PC-9 (cell line): ENCODE measurements around the gene SLC7A10. TPM values are rescaled to one million over a fixed set of nuclear protein-coding genes. Genes with fewer than 3 reads are reported as not detected.

Source experiments
- BruUV-seq: library from RNA; stranded (reverse); fragments of 400-500 nt; replicated peaks from 2 replicates; lab custom pipeline; 2021; lab: Mats Ljungman, UMichigan
- CTCF ChIA-PET: fragments of 300-600 bp; sonication (Branson Sonifier 250); formaldehyde crosslinking; loops from one replicate; lab custom pipeline; 2022; ENCODE audit warnings: antibody characterized with exemption; lab: Charles Lee
- POLR2A ChIA-PET: fragments of 300-600 bp; sonication (Branson Sonifier 250); formaldehyde crosslinking; loops from one replicate; lab custom pipeline; 2022; ENCODE audit warnings: antibody characterized with exemption; ENCODE audit not compliant: unreplicated experiment; lab: Charles Lee
- DNase-seq, 2 experiments: peaks; one replicate each; pipeline versions ENCODE4 v3.0.0 to v3.0.0-alpha.2; 2015 to 2022; ENCODE audit warnings: mixed read lengths in 1 of 2
- H2AFZ ChIP-seq: fragments of 200-600 bp; sonication (generic); 2 replicates; pipeline ENCODE4 v1.8.1; 2017; ENCODE audit warnings: antibody characterized with exemption
- H3F3A ChIP-seq: fragments of 200-600 bp; sonication (generic); 2 replicates; pipeline ENCODE4 v1.8.1; 2017; ENCODE audit warnings: antibody characterized with exemption, mild to moderate bottlenecking, low read depth; ENCODE audit not compliant: insufficient read depth
- H3K27ac ChIP-seq: fragments of 200-600 bp; sonication (generic); 2 replicates; pipeline ENCODE4 v1.6.1; 2016; ENCODE audit warnings: mixed run types
- H3K27me3 ChIP-seq: fragments of 200-600 bp; sonication (generic); 2 replicates; pipeline ENCODE4 v1.6.1; 2016; ENCODE audit warnings: low read depth, mixed run types; ENCODE audit not compliant: insufficient read depth
- H3K36me3 ChIP-seq: fragments of 200-600 bp; sonication (generic); 2 replicates; pipeline ENCODE4 v1.6.1; 2016; ENCODE audit warnings: low read depth, mixed run types
- H3K4me1 ChIP-seq: fragments of 200-600 bp; sonication (generic); replicated peaks from 2 replicates; pipeline ENCODE4 v1.6.1; 2016; ENCODE audit warnings: mixed run types; ENCODE audit not compliant: insufficient read depth
- H3K4me2 ChIP-seq: fragments of 200-600 bp; sonication (generic); 2 replicates; pipeline ENCODE4 v1.6.1; 2017; ENCODE audit warnings: mixed run types
- H3K4me3 ChIP-seq: fragments of 200-600 bp; sonication (generic); 2 replicates; pipeline ENCODE4 v1.6.1; 2016; ENCODE audit warnings: mixed run types
- H3K79me2 ChIP-seq: fragments of 200-600 bp; sonication (generic); 2 replicates; pipeline ENCODE4 v1.6.1; 2017; ENCODE audit warnings: low read depth, mixed run types
- H3K9me2 ChIP-seq: fragments of 200-600 bp; sonication (generic); 2 replicates; pipeline ENCODE4 v1.8.1; 2017; ENCODE audit warnings: mild to moderate bottlenecking; ENCODE audit not compliant: insufficient read depth
- H3K9me3 ChIP-seq: fragments of 200-600 bp; sonication (generic); 2 replicates; pipeline ENCODE4 v1.8.1; 2016; ENCODE audit warnings: low read depth; ENCODE audit not compliant: insufficient read depth
- H4K20me1 ChIP-seq: fragments of 200-600 bp; sonication (generic); 2 replicates; pipeline ENCODE4 v1.8.1; 2017; ENCODE audit not compliant: insufficient read depth
- EZH2 ChIP-seq: fragments of 200-600 bp; sonication (generic); IDR thresholded peaks from 2 replicates; pipeline ENCODE4 v1.8.0; 2017; ENCODE audit warnings: antibody characterized with exemption, low read depth
- intact Hi-C: fragments of 100-400 bp; cut with micrococcal nuclease; formaldehyde crosslinking; loops from one replicate; pipeline ENCODE4 v1.10.0; 2022; ENCODE audit not compliant: unreplicated experiment
- total RNA-seq: library from RNA; stranded (reverse); gene quantifications from 2 replicates; pipeline ENCODE4 v1.2.3, GENCODE V29; 2021
- TF ChIP-seq, protein P1 (sequence below): fragments of 200-600 bp; sonication (generic); conservative IDR thresholded peaks from 2 replicates; pipeline ENCODE4 v1.6.1; 2017; ENCODE audit warnings: mixed run types, antibody characterized with exemption, mild to moderate bottlenecking, moderate library complexity

SLC7A10 gene
- total RNA-seq, 1 experiment from 2014 or later = not detected

DNA sequence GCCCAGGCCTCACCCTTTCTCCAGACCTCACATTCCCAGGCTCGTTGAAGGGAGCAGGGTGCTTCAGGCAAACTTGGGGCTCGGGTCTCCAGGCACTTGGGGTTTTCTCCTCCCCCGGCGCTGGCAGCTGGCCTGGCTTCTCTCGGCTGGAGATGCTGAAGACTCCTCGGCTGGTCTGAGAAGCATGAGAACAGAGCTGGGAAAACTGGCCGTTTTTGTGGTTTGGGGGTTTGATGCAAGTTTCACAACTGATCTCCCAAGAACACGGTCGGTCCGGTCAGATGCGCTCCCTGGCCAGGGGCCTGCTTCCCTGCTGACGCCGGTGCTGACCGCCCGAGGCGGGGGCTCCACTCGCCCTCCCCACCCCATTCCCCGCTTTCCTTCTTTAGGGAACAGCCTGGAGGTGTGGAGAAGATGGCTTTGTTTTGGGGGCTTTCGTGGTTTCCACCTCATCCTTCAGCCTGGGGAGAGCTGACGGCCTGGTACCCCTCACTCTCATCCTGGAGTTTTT is 41.4 kb upstream of the SLC7A10 start:
- no TSS peak for BruUV-seq
- Histone ChIP-seq H4K20me1 (no peaks in the 10 kb centered on the region), H3K36me3 (no peaks in the 10 kb centered on the region), H3K4me1 (no peaks in the 10 kb centered on the region), H3K9me3 (no peaks in the 10 kb centered on the region), H3K4me2 (no peak overlapping the region), H3K27ac (no peak overlapping the region), H3K9me2 (no peaks in the 10 kb centered on the region), H3F3A (no peaks in the 10 kb centered on the region; the same call in 1 of the 2 replicates), H3K4me3 (no peak overlapping the region), H3K79me2 (no peaks in the 10 kb centered on the region), H2AFZ (no peak overlapping the region), H3K27me3 (no peaks in the 10 kb centered on the region; the same call in 1 of the 2 replicates)
- CTCF ChIA-PET = no interaction called here
- no peak for DNase-seq
- intact Hi-C loops = no loop called here
- TF ChIP-seq, protein P1, sequence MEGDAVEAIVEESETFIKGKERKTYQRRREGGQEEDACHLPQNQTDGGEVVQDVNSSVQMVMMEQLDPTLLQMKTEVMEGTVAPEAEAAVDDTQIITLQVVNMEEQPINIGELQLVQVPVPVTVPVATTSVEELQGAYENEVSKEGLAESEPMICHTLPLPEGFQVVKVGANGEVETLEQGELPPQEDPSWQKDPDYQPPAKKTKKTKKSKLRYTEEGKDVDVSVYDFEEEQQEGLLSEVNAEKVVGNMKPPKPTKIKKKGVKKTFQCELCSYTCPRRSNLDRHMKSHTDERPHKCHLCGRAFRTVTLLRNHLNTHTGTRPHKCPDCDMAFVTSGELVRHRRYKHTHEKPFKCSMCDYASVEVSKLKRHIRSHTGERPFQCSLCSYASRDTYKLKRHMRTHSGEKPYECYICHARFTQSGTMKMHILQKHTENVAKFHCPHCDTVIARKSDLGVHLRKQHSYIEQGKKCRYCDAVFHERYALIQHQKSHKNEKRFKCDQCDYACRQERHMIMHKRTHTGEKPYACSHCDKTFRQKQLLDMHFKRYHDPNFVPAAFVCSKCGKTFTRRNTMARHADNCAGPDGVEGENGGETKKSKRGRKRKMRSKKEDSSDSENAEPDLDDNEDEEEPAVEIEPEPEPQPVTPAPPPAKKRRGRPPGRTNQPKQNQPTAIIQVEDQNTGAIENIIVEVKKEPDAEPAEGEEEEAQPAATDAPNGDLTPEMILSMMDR = no peak
- no peak for TF ChIP-seq EZH2
- POLR2A ChIA-PET = no interaction called here

DNA sequence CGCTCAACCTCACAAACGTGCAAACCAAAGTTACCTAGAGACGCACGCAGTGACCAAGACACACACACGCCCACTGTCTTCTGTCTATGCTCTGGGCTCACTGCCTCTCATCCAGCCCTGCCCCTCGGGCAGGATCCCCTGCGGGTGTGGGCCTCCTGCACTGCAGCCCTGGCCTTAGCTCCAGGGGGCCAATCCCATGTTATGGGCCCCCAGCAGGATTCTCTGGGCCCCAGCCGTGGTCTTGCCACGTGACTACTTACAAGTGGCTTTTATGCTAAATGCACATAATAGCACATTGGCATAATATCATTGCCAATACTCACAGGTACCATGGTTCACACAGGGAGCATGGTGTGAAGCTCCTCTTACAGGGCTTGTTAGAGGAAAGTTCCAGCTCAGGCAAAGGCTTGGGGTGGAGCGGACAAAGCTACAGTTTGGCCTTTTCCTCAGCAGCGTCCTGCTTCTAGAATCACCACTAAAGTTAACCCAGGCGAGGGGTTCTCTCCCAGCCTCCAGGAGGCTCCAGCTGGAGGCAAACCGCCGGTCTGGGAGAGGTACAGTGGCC is 39.3 kb upstream of the SLC7A10 start:
- H3K4me3 ChIP-seq = no peak overlapping the region
- DNase-seq = no peak

GRCh38 chr19:33263325-33264023 is 37.8 kb upstream of the SLC7A10 start:
- POLR2A ChIA-PET = no interaction called here
- Histone ChIP-seq H3K4me2 (no peak overlapping the region), H3K36me3 (no peaks in the 10 kb centered on the region), H2AFZ (no peak overlapping the region), H3K4me3 (no peak overlapping the region), H3F3A (no peaks in the 10 kb centered on the region; the same call in 1 of the 2 replicates), H3K9me2 (no peaks in the 10 kb centered on the region), H3K79me2 (no peaks in the 10 kb centered on the region), H3K27ac (no peak overlapping the region), H3K4me1 (no peaks in the 10 kb centered on the region), H4K20me1 (no peaks in the 10 kb centered on the region), H3K27me3 (no peaks in the 10 kb centered on the region; the same call in 1 of the 2 replicates), H3K9me3 (no peaks in the 10 kb centered on the region)
- BruUV-seq = no TSS peak
- intact Hi-C loops = no loop called here
- DNase-seq = no peak
- CTCF ChIA-PET = no interaction called here
- TF ChIP-seq EZH2 = no peak
- TF ChIP-seq, protein P1 = no peak

More for the DNA sequence above, 39.3 kb upstream of the SLC7A10 start:
- H3K4me1 ChIP-seq = no peaks in the 10 kb centered on the region
- no peaks in the 10 kb centered on the region for H3K9me2 ChIP-seq
- ChIA-PET CTCF (no interaction called here), POLR2A (interaction anchor here (0.7 kb wide), 1 partner anchor 1032 kb away, joined by 3 read pairs; no protein-coding TSS in a partner anchor)
- H3K9me3 ChIP-seq = no peaks in the 10 kb centered on the region
- BruUV-seq = no TSS peak
- no peaks in the 10 kb centered on the region; the same call in 1 of the 2 replicates for H3K27me3 ChIP-seq
- no peak overlapping the region for H2AFZ ChIP-seq
- H3K36me3 ChIP-seq = no peaks in the 10 kb centered on the region
- no peak for TF ChIP-seq EZH2
- TF ChIP-seq, protein P1 = no peak
- intact Hi-C loops = no loop called here
- no peak overlapping the region for H3K27ac ChIP-seq
- H4K20me1 ChIP-seq = no peaks in the 10 kb centered on the region
- H3K4me2 ChIP-seq = no peak overlapping the region
- no peaks in the 10 kb centered on the region for H3K79me2 ChIP-seq
- no peaks in the 10 kb centered on the region; the same call in 1 of the 2 replicates for H3F3A ChIP-seq
